Thymus (tissue), 11 donors: ENCODE results near the gene ENTREP3. TPM values are rescaled to one million over a fixed set of nuclear protein-coding genes. Genes with fewer than 3 reads are reported as not detected.

Source experiments
- DNase-seq, 9 donors: peaks; one replicate each; pipeline ENCODE4 v3.0.0-alpha.2; 2013; ENCODE audit warnings: low spot score in 9 of 9, low read depth in 6 of 9, missing footprints in 1 of 9
- H3K27ac ChIP-seq, 2 donors: one replicate each; pipeline ENCODE4 v1.5.1; 2013; ENCODE audit warnings: control low read depth in 1 of 2, low read depth in 1 of 2, low read length in 1 of 2, mild to moderate bottlenecking in 1 of 2, moderate library complexity in 1 of 2
- H3K27me3 ChIP-seq, 2 donors: one replicate each; pipeline ENCODE4 v1.5.1; 2013; ENCODE audit warnings: low read length in 1 of 2; ENCODE audit not compliant: control insufficient read depth in 2 of 2, insufficient read depth in 1 of 2
- H3K36me3 ChIP-seq, 2 donors: one replicate each; pipeline ENCODE4 v1.5.1; 2013; ENCODE audit warnings: low read length in 1 of 2, mild to moderate bottlenecking in 1 of 2, moderate library complexity in 1 of 2; ENCODE audit not compliant: control insufficient read depth in 2 of 2, insufficient read depth in 2 of 2
- H3K4me1 ChIP-seq, 2 donors: one replicate each; pipeline ENCODE4 v1.5.1; 2013; ENCODE audit warnings: low read length in 2 of 2; ENCODE audit not compliant: control insufficient read depth in 2 of 2, insufficient read depth in 2 of 2
- H3K4me3 ChIP-seq, 2 donors: one replicate each; pipeline ENCODE4 v1.5.1; 2013; ENCODE audit warnings: low read length in 2 of 2, control low read depth in 1 of 2, mild to moderate bottlenecking in 1 of 2
- H3K9me3 ChIP-seq, 2 donors: one replicate each; pipeline ENCODE4 v1.5.1; 2013; ENCODE audit warnings: low read length in 1 of 2, mild to moderate bottlenecking in 1 of 2; ENCODE audit not compliant: control insufficient read depth in 2 of 2, insufficient read depth in 1 of 2
- WGBS: extraction: QIAGEN DNeasy Blood & Tissue Kit; methylation state at CpG from one replicate; pipeline ENCODE4 v1.1.7; 2013; 5-methylcytosine and 5-hydroxymethylcytosine counted together
- polyA plus RNA-seq: library from polyadenylated mRNA; stranded (reverse); fragments of 200-250 nt; gene quantifications from one replicate; pipeline ENCODE4 v1.2.3, GENCODE V29; 2013
- total RNA-seq: library from RNA; stranded (reverse); fragments of 120-200 nt; gene quantifications from one replicate; pipeline ENCODE4 v1.2.4, GENCODE V29; 2013
- donor health status: healthy.

Gene ENTREP3
- total and polyA plus RNA-seq, 2 donors: 2.1 to 12.5 TPM

- Histone ChIP-seq H3K27me3 (peaks cover 0 to 3% of the 10 kb centered on the region in 2 donors), H3K9me3 (no peaks in the 10 kb centered on the region), H3K4me1 (peaks cover 16 to 30% of the 10 kb centered on the region in 2 donors), H3K4me3 (peak within 1 kb of the TSS; percentile 97 to 99), H3K36me3 (peaks cover 5 to 8% of the 10 kb centered on the region in 2 donors), H3K27ac (peak within 1 kb of the TSS; percentile 90 to 96)
- peak in 6 of 9 donors; percentile 32 to 85 (median 66) for DNase-seq
- WGBS: under 1% methylated on average over 64 of the region's 64 CpGs
These were observed 46.6 kb downstream of the ENTREP3 start, which contains the start of gene MTX1 for GRCh38 chr1:155208541-155209311. TSS of gene MTX1 (plus strand) at chr1:155208695. CDS start at chr1:155208805, 110 bp downstream.

GRCh38 chr1:155207806-155208540 lies 47.3 kb downstream of the ENTREP3 start, which contains the start of gene THBS3:
TSS of gene THBS3 (minus strand) at chr1:155207897. CDS start at chr1:155207876, 21 bp downstream.
- H3K36me3 ChIP-seq: peaks cover 5 to 8% of the 10 kb centered on the region in 2 donors
- peaks cover 0 to 3% of the 10 kb centered on the region in 2 donors for H3K27me3 ChIP-seq
- WGBS: 45% methylated on average over 17 of the region's 17 CpGs
- H3K4me1 ChIP-seq: peaks cover 16 to 30% of the 10 kb centered on the region in 2 donors
- peak within 1 kb of the TSS; percentile 90 to 96 for H3K27ac ChIP-seq
- peak within 1 kb of the TSS; percentile 97 to 99 for H3K4me3 ChIP-seq
- no peaks in the 10 kb centered on the region for H3K9me3 ChIP-seq
- no peak for DNase-seq

GRCh38 chr1:155206891-155207805 lies 48.1 kb downstream of the ENTREP3 start:
- Histone ChIP-seq H3K4me3 (no peak overlapping the region), H3K36me3 (peaks cover 4 to 5% of the 10 kb centered on the region in 2 donors), H3K27ac (peak overlapping the region in 1 of 2 donors; percentile 36), H3K27me3 (peaks cover 0 to 3% of the 10 kb centered on the region in 2 donors), H3K9me3 (no peaks in the 10 kb centered on the region), H3K4me1 (peaks cover 16 to 30% of the 10 kb centered on the region in 2 donors)
- whole genome bisulfite sequencing: 41% methylated on average over 13 of the region's 13 CpGs
- DNase-seq: peak in 7 of 9 donors; percentile 79 to 93 (median 87)

- Histone ChIP-seq H3K27ac (no peak overlapping the region), H3K4me3 (no peak overlapping the region), H3K4me1 (peaks cover 16 to 30% of the 10 kb centered on the region in 2 donors), H3K27me3 (peaks cover 0 to 3% of the 10 kb centered on the region in 2 donors), H3K9me3 (no peaks in the 10 kb centered on the region), H3K36me3 (peaks cover 0 to 2% of the 10 kb centered on the region in 2 donors)
- DNase-seq: no peak
- WGBS: 88% methylated on average over 9 of the region's 9 CpGs
These were observed 49.2 kb downstream of the ENTREP3 start for GRCh38 chr1:155205969-155206593.

- H3K4me1 ChIP-seq: peaks cover 16 to 30% of the 10 kb centered on the region in 2 donors
- no peaks in the 10 kb centered on the region for H3K36me3 ChIP-seq
- H3K27ac ChIP-seq: no peak overlapping the region
- H3K27me3 ChIP-seq: peaks cover 0 to 3% of the 10 kb centered on the region in 2 donors
- H3K4me3 ChIP-seq: no peak overlapping the region
- peaks cover 0 to 3% of the 10 kb centered on the region in 2 donors for H3K9me3 ChIP-seq
- WGBS: 96% methylated on average over 14 of the region's 14 CpGs
- DNase-seq: no peak
These were observed 50.2 kb downstream of the ENTREP3 start for GRCh38 chr1:155205035-155205434.

- Histone ChIP-seq H3K27ac (no peak overlapping the region), H3K9me3 (peaks cover 0 to 3% of the 10 kb centered on the region in 2 donors), H3K4me1 (peaks cover 5 to 13% of the 10 kb centered on the region in 2 donors), H3K27me3 (no peaks in the 10 kb centered on the region), H3K4me3 (no peak overlapping the region), H3K36me3 (no peaks in the 10 kb centered on the region)
- 97% methylated on average over 19 of the region's 19 CpGs for WGBS
- DNase-seq: no peak
These were observed 52.4 kb downstream of the ENTREP3 start for GRCh38 chr1:155202731-155203515.

GRCh38 chr1:155202198-155202597 lies 53.1 kb downstream of the ENTREP3 start:
- Histone ChIP-seq H3K27ac (no peak overlapping the region), H3K27me3 (no peaks in the 10 kb centered on the region), H3K4me1 (peaks cover 2 to 6% of the 10 kb centered on the region in 2 donors), H3K9me3 (peaks cover 0 to 3% of the 10 kb centered on the region in 2 donors), H3K36me3 (no peaks in the 10 kb centered on the region), H3K4me3 (no peak overlapping the region)
- no peak for DNase-seq
- 97% methylated on average over 7 of the region's 7 CpGs for WGBS
